HepG2 (cell line): ENCODE results near the gene HNRNPA1L2. TPM values are rescaled to one million over a fixed set of nuclear protein-coding genes. Genes with fewer than 3 reads are reported as not detected.

Source experiments
- ATAC-seq: fragments of 200-7000 bp; cut with Tn5 transposase; 3 replicates; pipeline ENCODE4 v1.9.1; 2020; ENCODE audit warnings: mild to moderate bottlenecking, moderate library complexity
- BruUV-seq: library from RNA; stranded (reverse); fragments of 400-500 nt; replicated peaks from 2 replicates; lab custom pipeline; 2021; lab: Mats Ljungman, UMichigan
- CTCF ChIA-PET: fragments of 300-600 bp; formaldehyde crosslinking; extraction: SDS; loops from one replicate; lab custom pipeline; 2021; ENCODE audit warnings: low total read pairs, inconsistent platforms, low intra/inter-chr PET ratio; lab: Yijun Ruan, JAX
- POLR2A ChIA-PET: fragments of 350-600 bp; sonication (Branson Sonifier 250); formaldehyde crosslinking; loops from one replicate; lab custom pipeline; 2020; ENCODE audit warnings: antibody characterized with exemption, inconsistent platforms; lab: Yijun Ruan, JAX
- DNase-seq: peaks from one replicate; pipeline ENCODE4 v3.0.0-alpha.2; 2015; ENCODE audit warnings: low spot score
- FAIRE-seq: peaks from 3 replicates; lab custom pipeline; 2011; peaks lifted over from hg19 to GRCh38; lab: Jason Lieb, UNC
- H2AFZ ChIP-seq: one replicate; pipeline ENCODE4 v1.6.1; 2011; ENCODE audit warnings: low read length, inconsistent platforms
- H3K27ac ChIP-seq: fragments of 300-600 bp; 3 replicates; pipeline ENCODE4 v1.8.0; 2011; ENCODE audit warnings: mixed run types, mild to moderate bottlenecking, mixed read lengths, low read length, inconsistent platforms; ENCODE audit not compliant: insufficient read depth; ENCODE audit errors: extremely low read length
- H3K27me3 ChIP-seq, 2 experiments: fragments of 200-600 bp in 1 of 2; 2 replicates in 1 of 2; 3 replicates in 1 of 2; pipeline versions ENCODE4 v1.6.0 to v1.8.0; 2011; ENCODE audit warnings: low read length in 2 of 2, mild to moderate bottlenecking in 2 of 2, moderate library complexity in 2 of 2, inconsistent platforms in 1 of 2; ENCODE audit not compliant: insufficient read depth in 2 of 2, control insufficient read depth in 1 of 2
- H3K36me3 ChIP-seq, 2 experiments: fragments of 200-600 bp in 1 of 2; replicated peaks in 1 of 2; 2 replicates in 1 of 2; 3 replicates in 1 of 2; pipeline versions ENCODE4 v1.5.1 to v1.8.0; 2011; ENCODE audit warnings: low read length in 2 of 2, inconsistent platforms in 1 of 2; ENCODE audit not compliant: insufficient read depth in 2 of 2, control insufficient read depth in 1 of 2
- H3K4me1 ChIP-seq: 2 replicates; pipeline ENCODE4 v1.5.1; 2012; ENCODE audit warnings: low read length, inconsistent platforms; ENCODE audit not compliant: insufficient read depth
- H3K4me2 ChIP-seq: 2 replicates; pipeline ENCODE4 v1.6.0; 2011; ENCODE audit warnings: low read depth, low read length, inconsistent platforms
- H3K4me3 ChIP-seq, 3 experiments: fragments of 200-600 bp in 1 of 3; sonication (generic), shearing (Covaris generic) in 1 of 3; replicated peaks in 1 of 3; 2 replicates each; pipeline ENCODE4 v1.5.1; 2011 to 2016; ENCODE audit warnings: low read length in 3 of 3, inconsistent platforms in 2 of 3, low read depth in 2 of 3, mild to moderate bottlenecking in 2 of 3, control low read depth in 1 of 3, mixed read lengths in 1 of 3; ENCODE audit not compliant: insufficient read depth in 1 of 3
- H3K79me2 ChIP-seq: one replicate; pipeline ENCODE4 v1.6.1; 2011; ENCODE audit warnings: low read length, inconsistent platforms; ENCODE audit not compliant: insufficient read depth
- H3K9ac ChIP-seq: 2 replicates; pipeline ENCODE4 v1.6.0; 2011; ENCODE audit warnings: mild to moderate bottlenecking, low read depth, low read length, inconsistent platforms; ENCODE audit not compliant: insufficient read depth
- H3K9me3 ChIP-seq: 2 replicates; pipeline ENCODE4 v1.5.1; 2012; ENCODE audit warnings: mild to moderate bottlenecking, low read length
- H4K20me1 ChIP-seq: 2 replicates; pipeline ENCODE4 v1.6.0; 2011; ENCODE audit warnings: inconsistent platforms, mild to moderate bottlenecking, low read length, moderate library complexity; ENCODE audit not compliant: insufficient read depth
- ATF7 ChIP-seq, 2 experiments: fragments of 450-650 bp in 1 of 2; sonication (generic) in 1 of 2; formaldehyde crosslinking in 1 of 2; IDR thresholded peaks; 2 replicates each; pipeline versions ENCODE4 v1.4.0 to v1.6.1; 2016 to 2020; ENCODE audit warnings: antibody characterized with exemption in 1 of 2, mild to moderate bottlenecking in 1 of 2, missing genetic modification reagents in 1 of 2
- FOXM1 ChIP-seq: sonication (generic); formaldehyde crosslinking; IDR thresholded peaks from 2 replicates; pipeline ENCODE4 v1.5.0; 2020; ENCODE audit warnings: missing genetic modification reagents
- HOXA9 ChIP-seq: sonication (generic); formaldehyde crosslinking; IDR thresholded peaks from 2 replicates; pipeline ENCODE4 v1.8.1; 2022; ENCODE audit warnings: missing genetic modification reagents, mild to moderate bottlenecking, moderate library complexity, borderline replicate concordance
- MZF1 ChIP-seq: sonication (generic); formaldehyde crosslinking; IDR thresholded peaks from 2 replicates; pipeline ENCODE4 v1.8.1; 2023; ENCODE audit warnings: mild to moderate bottlenecking, missing genetic modification reagents, borderline replicate concordance
- NFE2L1 ChIP-seq: sonication (generic); formaldehyde crosslinking; IDR thresholded peaks from 2 replicates; pipeline ENCODE4 v1.4.0; 2020; ENCODE audit warnings: missing genetic modification reagents, mild to moderate bottlenecking, borderline replicate concordance
- TARDBP ChIP-seq: sonication (generic); formaldehyde crosslinking; IDR thresholded peaks from 2 replicates; pipeline ENCODE4 v1.8.0; 2022; ENCODE audit warnings: mild to moderate bottlenecking, missing genetic modification reagents
- U2AF2 ChIP-seq: fragments of 200-400 bp; formaldehyde crosslinking; IDR thresholded peaks from 2 replicates; pipeline ENCODE4 v1.6.1; 2017; ENCODE audit warnings: low read depth, mild to moderate bottlenecking, low read length
- WIZ ChIP-seq: sonication (generic); formaldehyde crosslinking; IDR thresholded peaks from 2 replicates; pipeline ENCODE4 v1.5.1; 2020; ENCODE audit warnings: mild to moderate bottlenecking, missing genetic modification reagents
- YEATS2 ChIP-seq: sonication (generic); formaldehyde crosslinking; IDR thresholded peaks from 2 replicates; pipeline ENCODE4 v1.4.0; 2020; ENCODE audit warnings: missing genetic modification reagents, borderline replicate concordance
- ZFY ChIP-seq: sonication (generic); formaldehyde crosslinking; IDR thresholded peaks from 2 replicates; pipeline ENCODE4 v1.4.0; 2020; ENCODE audit warnings: missing genetic modification reagents
- ZNF124 ChIP-seq: sonication (generic); formaldehyde crosslinking; IDR thresholded peaks from 2 replicates; pipeline ENCODE4 v1.4.0; 2020; ENCODE audit warnings: missing genetic modification reagents
- ZNF383 ChIP-seq: sonication (generic); formaldehyde crosslinking; IDR thresholded peaks from 2 replicates; pipeline ENCODE4 v1.4.0; 2020; ENCODE audit warnings: missing genetic modification reagents, mild to moderate bottlenecking, borderline replicate concordance
- ZNF543 ChIP-seq: sonication (generic); formaldehyde crosslinking; IDR thresholded peaks from 2 replicates; pipeline ENCODE4 v1.4.0; 2020; ENCODE audit warnings: mild to moderate bottlenecking, missing genetic modification reagents
- ZNF766 ChIP-seq: sonication (generic); formaldehyde crosslinking; IDR thresholded peaks from 2 replicates; pipeline ENCODE4 v1.5.0; 2020; ENCODE audit warnings: missing genetic modification reagents, borderline replicate concordance
- WGBS: methylation state at CpG from one replicate; pipeline ENCODE4 v1.1.6; 2017; ENCODE audit warnings: low lambda C conversion rate; 5-methylcytosine and 5-hydroxymethylcytosine counted together
- in situ Hi-C: cut with HindIII; loops from 2 replicates; pipeline ENCODE4 v1.10.0; 2017; ENCODE audit warnings: low pct_unique_long_range_greater_than_20kb; ENCODE audit not compliant: extremely low pct_ligation_motif_present
- intact Hi-C: fragments of 100-400 bp; cut with micrococcal nuclease; formaldehyde crosslinking; loops from one replicate; pipeline ENCODE4 v1.10.0; 2022; ENCODE audit not compliant: unreplicated experiment
- polyA plus RNA-seq, 8 experiments: library from polyadenylated mRNA; depleted of rRNA in 3 of 8; stranded (reverse) in 7 of 8; unstranded in 1 of 8; fragments of >200 nt; fragmentation: Illumina TruSeq in 4 of 8; extraction: Trizol in 4 of 8; gene quantifications; 2 replicates each; pipeline versions ENCODE4 v1.2.1 to v1.2.3, GENCODE V29; 2011 to 2016; ENCODE audit warnings: low read depth in 4 of 8, missing spikeins in 1 of 8, mixed read lengths in 1 of 8; ENCODE audit not compliant: insufficient read depth in 1 of 8
- total RNA-seq, 5 experiments: library from RNA; depleted of rRNA; stranded (reverse); fragments of >200 nt; fragmentation: Illumina TruSeq; extraction: Trizol; gene quantifications; 2 replicates each; pipeline ENCODE4 v1.2.3, GENCODE V29; 2016; ENCODE audit warnings: low read depth in 1 of 5
- TF ChIP-seq, protein P1 (sequence below): sonication (generic); formaldehyde crosslinking; IDR thresholded peaks from 2 replicates; pipeline ENCODE4 v1.9.0; 2021; ENCODE audit warnings: missing genetic modification reagents, borderline replicate concordance
- TF ChIP-seq, protein P2 (sequence below): IDR thresholded peaks from 2 replicates; pipeline ENCODE4 v1.6.1; 2016; ENCODE audit warnings: low read depth, borderline replicate concordance
- TF ChIP-seq, protein P3 (sequence below): sonication (generic); formaldehyde crosslinking; IDR thresholded peaks from 2 replicates; pipeline ENCODE4 v1.9.0; 2022; ENCODE audit warnings: missing genetic modification reagents, mild to moderate bottlenecking, borderline replicate concordance
- TF ChIP-seq, protein P4 (sequence below): sonication (generic); formaldehyde crosslinking; IDR thresholded peaks from 2 replicates; pipeline ENCODE4 v1.5.0; 2020; ENCODE audit warnings: mild to moderate bottlenecking, missing genetic modification reagents

Gene HNRNPA1L2
- total and polyA plus RNA-seq, 2 of the 13 experiments (the other 11 are each of a cell fraction or from before 2014, with no cell fraction given): 3.6 to 7.1 TPM

DNA sequence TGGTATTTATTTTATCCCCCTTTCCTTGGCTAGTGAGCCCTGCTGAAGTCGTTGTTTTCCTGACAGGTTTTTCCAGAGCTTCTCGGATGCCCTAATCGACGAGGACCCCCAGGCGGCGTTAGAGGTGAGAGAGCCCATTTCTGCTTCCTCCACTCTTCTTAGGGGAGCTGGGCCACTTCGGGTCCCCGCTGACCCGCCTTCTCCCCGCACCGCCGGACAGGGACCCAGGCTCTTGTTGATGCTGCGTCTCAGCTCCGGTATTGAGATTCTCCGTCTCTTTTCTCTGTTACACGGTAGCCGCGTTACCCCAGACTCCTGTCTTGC is 10.7 kb downstream of the HNRNPA1L2 start:
- Histone ChIP-seq H3K4me1 (peaks cover 43% of the 10 kb centered on the region), H3K36me3 (peaks cover 0 to 12% of the 10 kb centered on the region in 2 experiments; a peak in 2 of 5 replicates), H3K4me2 (peak overlapping the region; percentile 80), H3K27me3 (no peaks in the 10 kb centered on the region; a peak in 1 of 5 replicates), H3K27ac (peak overlapping the region; percentile 100), H3K79me2 (peaks cover 59% of the 10 kb centered on the region), H3K9me3 (no peaks in the 10 kb centered on the region), H3K9ac (peak overlapping the region; percentile 98), H2AFZ (peak overlapping the region; percentile 66), H3K4me3 (peak overlapping the region; percentile 90 to 95 (median 92)), H4K20me1 (no peaks in the 10 kb centered on the region)
- intact Hi-C loops: loop anchor here (1.0 to 10.0 kb wide), 2 partner anchors 36 to 198 kb away; partner anchors contain the start of genes CKAP2 and VPS36
- no peak for FAIRE-seq
- ChIA-PET POLR2A (interaction anchor here (0.6 to 3.3 kb wide), 20 partner anchors 9 to 315 kb away, joined by 3 to 94 read pairs (median 4); partner anchors contain the start of gene VPS36), CTCF (no interaction called here)
- 0% methylated on average over 18 of the region's 18 CpGs for WGBS
- in situ Hi-C loops: loop anchor here (10.0 kb wide), 1 partner anchor 58 kb away; no protein-coding TSS in a partner anchor
- no peak for DNase-seq
- TSS peak; percentile 73 for BruUV-seq
- ATAC-seq: peak; percentile 51
- TF ChIP-seq YEATS2 (CRISPR knock-in tag): no peak
- TF ChIP-seq HOXA9 (CRISPR knock-in tag): no peak
- TF ChIP-seq, protein P1, sequence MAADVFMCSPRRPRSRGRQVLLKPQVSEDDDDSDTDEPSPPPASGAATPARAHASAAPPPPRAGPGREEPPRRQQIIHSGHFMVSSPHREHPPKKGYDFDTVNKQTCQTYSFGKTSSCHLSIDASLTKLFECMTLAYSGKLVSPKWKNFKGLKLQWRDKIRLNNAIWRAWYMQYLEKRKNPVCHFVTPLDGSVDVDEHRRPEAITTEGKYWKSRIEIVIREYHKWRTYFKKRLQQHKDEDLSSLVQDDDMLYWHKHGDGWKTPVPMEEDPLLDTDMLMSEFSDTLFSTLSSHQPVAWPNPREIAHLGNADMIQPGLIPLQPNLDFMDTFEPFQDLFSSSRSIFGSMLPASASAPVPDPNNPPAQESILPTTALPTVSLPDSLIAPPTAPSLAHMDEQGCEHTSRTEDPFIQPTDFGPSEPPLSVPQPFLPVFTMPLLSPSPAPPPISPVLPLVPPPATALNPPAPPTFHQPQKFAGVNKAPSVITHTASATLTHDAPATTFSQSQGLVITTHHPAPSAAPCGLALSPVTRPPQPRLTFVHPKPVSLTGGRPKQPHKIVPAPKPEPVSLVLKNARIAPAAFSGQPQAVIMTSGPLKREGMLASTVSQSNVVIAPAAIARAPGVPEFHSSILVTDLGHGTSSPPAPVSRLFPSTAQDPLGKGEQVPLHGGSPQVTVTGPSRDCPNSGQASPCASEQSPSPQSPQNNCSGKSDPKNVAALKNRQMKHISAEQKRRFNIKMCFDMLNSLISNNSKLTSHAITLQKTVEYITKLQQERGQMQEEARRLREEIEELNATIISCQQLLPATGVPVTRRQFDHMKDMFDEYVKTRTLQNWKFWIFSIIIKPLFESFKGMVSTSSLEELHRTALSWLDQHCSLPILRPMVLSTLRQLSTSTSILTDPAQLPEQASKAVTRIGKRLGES (CRISPR knock-in tag): no peak
- TF ChIP-seq, protein P2, sequence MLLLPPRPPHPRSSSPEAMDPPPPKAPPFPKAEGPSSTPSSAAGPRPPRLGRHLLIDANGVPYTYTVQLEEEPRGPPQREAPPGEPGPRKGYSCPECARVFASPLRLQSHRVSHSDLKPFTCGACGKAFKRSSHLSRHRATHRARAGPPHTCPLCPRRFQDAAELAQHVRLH (CRISPR knock-in tag): no peak
- TF ChIP-seq, protein P3, sequence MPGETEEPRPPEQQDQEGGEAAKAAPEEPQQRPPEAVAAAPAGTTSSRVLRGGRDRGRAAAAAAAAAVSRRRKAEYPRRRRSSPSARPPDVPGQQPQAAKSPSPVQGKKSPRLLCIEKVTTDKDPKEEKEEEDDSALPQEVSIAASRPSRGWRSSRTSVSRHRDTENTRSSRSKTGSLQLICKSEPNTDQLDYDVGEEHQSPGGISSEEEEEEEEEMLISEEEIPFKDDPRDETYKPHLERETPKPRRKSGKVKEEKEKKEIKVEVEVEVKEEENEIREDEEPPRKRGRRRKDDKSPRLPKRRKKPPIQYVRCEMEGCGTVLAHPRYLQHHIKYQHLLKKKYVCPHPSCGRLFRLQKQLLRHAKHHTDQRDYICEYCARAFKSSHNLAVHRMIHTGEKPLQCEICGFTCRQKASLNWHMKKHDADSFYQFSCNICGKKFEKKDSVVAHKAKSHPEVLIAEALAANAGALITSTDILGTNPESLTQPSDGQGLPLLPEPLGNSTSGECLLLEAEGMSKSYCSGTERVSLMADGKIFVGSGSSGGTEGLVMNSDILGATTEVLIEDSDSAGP: 0 out of 2 replicates have a peak, but pooled peaks have one; percentile 12
- no peak for TF ChIP-seq MZF1
- TF ChIP-seq, protein P4, sequence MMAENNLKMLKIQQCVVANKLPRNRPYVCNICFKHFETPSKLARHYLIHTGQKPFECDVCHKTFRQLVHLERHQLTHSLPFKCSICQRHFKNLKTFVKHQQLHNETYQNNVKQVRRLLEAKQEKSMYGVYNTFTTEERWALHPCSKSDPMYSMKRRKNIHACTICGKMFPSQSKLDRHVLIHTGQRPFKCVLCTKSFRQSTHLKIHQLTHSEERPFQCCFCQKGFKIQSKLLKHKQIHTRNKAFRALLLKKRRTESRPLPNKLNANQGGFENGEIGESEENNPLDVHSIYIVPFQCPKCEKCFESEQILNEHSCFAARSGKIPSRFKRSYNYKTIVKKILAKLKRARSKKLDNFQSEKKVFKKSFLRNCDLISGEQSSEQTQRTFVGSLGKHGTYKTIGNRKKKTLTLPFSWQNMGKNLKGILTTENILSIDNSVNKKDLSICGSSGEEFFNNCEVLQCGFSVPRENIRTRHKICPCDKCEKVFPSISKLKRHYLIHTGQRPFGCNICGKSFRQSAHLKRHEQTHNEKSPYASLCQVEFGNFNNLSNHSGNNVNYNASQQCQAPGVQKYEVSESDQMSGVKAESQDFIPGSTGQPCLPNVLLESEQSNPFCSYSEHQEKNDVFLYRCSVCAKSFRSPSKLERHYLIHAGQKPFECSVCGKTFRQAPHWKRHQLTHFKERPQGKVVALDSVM (CRISPR knock-in tag): peak; percentile 28; the same call in 1 of the 2 replicates
- TF ChIP-seq ZNF543 (CRISPR knock-in tag): 0 out of 2 replicates have a peak, but pooled peaks have one; percentile 4
- no peak for TF ChIP-seq NFE2L1 (CRISPR knock-in tag)
- no peak for TF ChIP-seq U2AF2
- no peak for TF ChIP-seq ZNF383 (CRISPR knock-in tag)
- TF ChIP-seq ATF7 (IDR thresholded peaks at IDR 0.05): no peak
- no peak for TF ChIP-seq ATF7 (CRISPR knock-in tag; IDR thresholded peaks at IDR 0.05)
- no peak for TF ChIP-seq WIZ (CRISPR knock-in tag)
- TF ChIP-seq ZNF766 (CRISPR knock-in tag): 0 out of 2 replicates have a peak, but pooled peaks have one; percentile 3
- TF ChIP-seq ZFY (CRISPR knock-in tag): no peak
- no peak for TF ChIP-seq FOXM1 (CRISPR knock-in tag)
- TF ChIP-seq TARDBP (CRISPR knock-in tag): peak; percentile 3; the same call in 1 of the 2 replicates
- no peak for TF ChIP-seq ZNF124 (CRISPR knock-in tag)
